HG03571 (cell line): ENCODE measurements around the gene ZCCHC7.

ENCODE experiments used
- ATAC-seq: cut with Tn5 transposase; IDR thresholded peaks from one replicate; pipeline ENCODE4 v1.9.1; 2021; ENCODE audit not compliant: unreplicated experiment

ZCCHC7 gene

GRCh38 chr9:37370968-37371563 lies 250.7 kb downstream of the ZCCHC7 start:
- ATAC-seq = peak; percentile 60

- ATAC-seq = peak; percentile 7
Observed at GRCh38 chr9:37371565-37372464, 251.4 kb downstream of the ZCCHC7 start.

- no peak for ATAC-seq
Observed at GRCh38 chr9:37372839-37373238, 252.5 kb downstream of the ZCCHC7 start.

GRCh38 chr9:37373621-37374020 lies 253.2 kb downstream of the ZCCHC7 start:
- no peak for ATAC-seq

- ATAC-seq = peak; percentile 37
Observed at GRCh38 chr9:37374892-37375291, 254.5 kb downstream of the ZCCHC7 start.

- no peak for ATAC-seq
Observed at GRCh38 chr9:37377688-37378612, 257.6 kb downstream of the ZCCHC7 start.

- no peak for ATAC-seq
Observed at GRCh38 chr9:37378613-37379004, 258.2 kb downstream of the ZCCHC7 start.

GRCh38 chr9:37379835-37380234 lies 259.5 kb downstream of the ZCCHC7 start:
- ATAC-seq = no peak

- no peak for ATAC-seq
Observed at GRCh38 chr9:37380570-37380969, 260.2 kb downstream of the ZCCHC7 start.

GRCh38 chr9:37381094-37381741 lies 260.8 kb downstream of the ZCCHC7 start:
- ATAC-seq = no peak

- ATAC-seq = no peak
Observed at GRCh38 chr9:37382161-37382981, 262.0 kb downstream of the ZCCHC7 start.

- no peak for ATAC-seq
Observed at GRCh38 chr9:37382982-37383357, 262.6 kb downstream of the ZCCHC7 start.

GRCh38 chr9:37383393-37383792 lies 263.0 kb downstream of the ZCCHC7 start:
- no peak for ATAC-seq

GRCh38 chr9:37383876-37384746 lies 263.7 kb downstream of the ZCCHC7 start:
- ATAC-seq = no peak

GRCh38 chr9:37385286-37385685 lies 264.9 kb downstream of the ZCCHC7 start:
- no peak for ATAC-seq

GRCh38 chr9:37386988-37387387 lies 266.6 kb downstream of the ZCCHC7 start:
- ATAC-seq = no peak

GRCh38 chr9:37390759-37391158 lies 270.4 kb downstream of the ZCCHC7 start:
- ATAC-seq = peak; percentile 83

- ATAC-seq = no peak
Observed at GRCh38 chr9:37392272-37392671, 271.9 kb downstream of the ZCCHC7 start.

- no peak for ATAC-seq
Observed at GRCh38 chr9:37395229-37395628, 274.9 kb downstream of the ZCCHC7 start.
